Panc1 (cell line): ENCODE measurements around the gene S100A2. TPM values are rescaled to one million over a fixed set of nuclear protein-coding genes. Genes with fewer than 3 reads are reported as not detected.

Experiments used
- ATAC-seq: fragments of 200-7000 bp; cut with Tn5 transposase; 2 replicates; pipeline ENCODE4 v1.9.1; 2020; ENCODE audit warnings: mild to moderate bottlenecking, moderate library complexity
- BruUV-seq: library from RNA; stranded (reverse); fragments of 400-500 nt; replicated peaks from 2 replicates; lab custom pipeline; 2021; lab: Mats Ljungman, UMichigan
- CTCF ChIA-PET: fragments of 300-600 bp; sonication (Branson Sonifier 250); formaldehyde crosslinking; loops from one replicate; lab custom pipeline; 2022; ENCODE audit warnings: antibody characterized with exemption; lab: Charles Lee
- POLR2A ChIA-PET: fragments of 300-600 bp; sonication (Branson Sonifier 250); formaldehyde crosslinking; loops from one replicate; lab custom pipeline; 2022; ENCODE audit warnings: antibody characterized with exemption; lab: Charles Lee
- DNase-seq: peaks from one replicate; pipeline ENCODE4 v3.0.0-alpha.2; 2010; ENCODE audit warnings: low read depth, low spot score
- H3K27ac ChIP-seq: 2 replicates; pipeline ENCODE4 v1.5.1; 2011; ENCODE audit warnings: mild to moderate bottlenecking, low read length, inconsistent platforms
- H3K27me3 ChIP-seq: fragments of 200-500 bp; sonication (Bioruptor generic); 2 replicates; pipeline ENCODE4 v1.6.0; 2014; ENCODE audit warnings: low read length, inconsistent platforms; ENCODE audit not compliant: control insufficient read depth, insufficient read depth
- H3K36me3 ChIP-seq: fragments of 200-500 bp; sonication (Bioruptor generic); 2 replicates; pipeline ENCODE4 v1.5.1; 2014; ENCODE audit warnings: inconsistent platforms, mild to moderate bottlenecking, low read length, moderate library complexity; ENCODE audit not compliant: control insufficient read depth, insufficient read depth
- H3K4me1 ChIP-seq: 2 replicates; pipeline ENCODE4 v1.5.1; 2011; ENCODE audit warnings: inconsistent platforms, mild to moderate bottlenecking, low read length, moderate library complexity; ENCODE audit not compliant: control insufficient read depth, insufficient read depth
- H3K4me3 ChIP-seq, 2 experiments: 2 replicates each; pipeline ENCODE4 v1.5.1; 2011 to 2012; ENCODE audit warnings: low read depth in 2 of 2, low read length in 2 of 2, mild to moderate bottlenecking in 2 of 2, inconsistent platforms in 1 of 2, moderate library complexity in 1 of 2
- H3K9me3 ChIP-seq: fragments of 200-500 bp; sonication (Bioruptor generic); 2 replicates; pipeline ENCODE4 v1.5.1; 2014; ENCODE audit warnings: low read depth, mild to moderate bottlenecking, inconsistent platforms, low read length, moderate library complexity; ENCODE audit not compliant: control insufficient read depth, insufficient read depth
- CTCF ChIP-seq: fragments of 450-650 bp; IDR thresholded peaks from 2 replicates; pipeline ENCODE4 v1.5.1; 2017; ENCODE audit warnings: mild to moderate bottlenecking
- POLR2AphosphoS5 ChIP-seq: IDR thresholded peaks from 2 replicates; pipeline ENCODE4 v1.6.1; 2012; ENCODE audit warnings: mild to moderate bottlenecking, low read depth, low read length, moderate library complexity
- REST ChIP-seq, 2 experiments: IDR thresholded peaks; 2 replicates each; pipeline ENCODE4 v1.6.1; 2011 to 2012; ENCODE audit warnings: low read depth in 2 of 2, control low read depth in 1 of 2, low read length in 1 of 2, mild to moderate bottlenecking in 1 of 2, moderate library complexity in 1 of 2; ENCODE audit not compliant: insufficient read depth in 1 of 2
- SIN3A ChIP-seq: IDR thresholded peaks from 2 replicates; pipeline ENCODE4 v1.6.1; 2012; ENCODE audit warnings: low read depth, mild to moderate bottlenecking, low read length, moderate library complexity, borderline replicate concordance; ENCODE audit not compliant: insufficient read depth
- TCF7L2 ChIP-seq: IDR thresholded peaks from 2 replicates; pipeline ENCODE4 v1.6.1; 2011; ENCODE audit warnings: mild to moderate bottlenecking, low read depth, low read length, inconsistent platforms
- in situ Hi-C: cut with HindIII; loops from 2 replicates; pipeline ENCODE4 v1.10.0; 2016; ENCODE audit warnings: low sequenced_read_pairs, low pct_unique_long_range_greater_than_20kb
- intact Hi-C: fragments of 100-400 bp; cut with micrococcal nuclease; formaldehyde crosslinking; loops from one replicate; pipeline ENCODE4 v1.10.0; 2022; ENCODE audit not compliant: unreplicated experiment
- total RNA-seq: library from RNA; stranded (reverse); gene quantifications from one replicate; pipeline ENCODE4 v1.2.1, GENCODE V29; 2021; ENCODE audit not compliant: unreplicated experiment

Gene S100A2
- total RNA-seq, 1 experiment from 2014 or later = 6.2 TPM

GRCh38 chr1:153578936-153579335 lies 13.3 kb upstream of the S100A2 start:
- no peaks in the 10 kb centered on the region; the same call in 1 of the 2 replicates for H3K4me1 ChIP-seq

GRCh38 chr1:153578490-153578889 lies 12.8 kb upstream of the S100A2 start:
- Histone ChIP-seq H3K9me3 (no peaks in the 10 kb centered on the region), H3K4me1 (no peaks in the 10 kb centered on the region; the same call in 1 of the 2 replicates), H3K4me3 (no peak overlapping the region), H3K27ac (no peak overlapping the region), H3K36me3 (no peaks in the 10 kb centered on the region), H3K27me3 (no peaks in the 10 kb centered on the region)
- in situ Hi-C loops (no loop called here), intact Hi-C loops (loop anchor here (10.0 kb wide), 1 partner anchor 76 kb away; the partner anchor contains the start of gene SNAPIN)
- DNase-seq (no peak), ATAC-seq (peak; percentile 38; the same call in 1 of the 2 replicates)
- POLR2A ChIA-PET = no interaction called here
- BruUV-seq = no TSS peak
- no peak for TF ChIP-seq TCF7L2
- TF ChIP-seq SIN3A = no peak
- TF ChIP-seq REST (IDR thresholded peaks at IDR 0.05; ENCODE audit: insufficient read depth in 1 of 2, low read depth in 2 of 2, low read length in 1 of 2) = no peak
- no peak for TF ChIP-seq POLR2AphosphoS5
- TF ChIP-seq CTCF = no peak
- CTCF ChIA-PET = no interaction called here

More at GRCh38 chr1:153578936-153579335, 13.3 kb upstream of the S100A2 start:
- Histone ChIP-seq H3K27me3 (no peaks in the 10 kb centered on the region), H3K9me3 (no peaks in the 10 kb centered on the region), H3K36me3 (no peaks in the 10 kb centered on the region), H3K4me3 (no peak overlapping the region), H3K27ac (no peak overlapping the region)
- ChIA-PET CTCF (no interaction called here), POLR2A (no interaction called here)
- BruUV-seq = no TSS peak
- DNase-seq = no peak
- in situ Hi-C loops (no loop called here), intact Hi-C loops (loop anchor here (10.0 kb wide), 1 partner anchor 76 kb away; the partner anchor contains the start of gene SNAPIN)
- ATAC-seq = no peak
- TF ChIP-seq SIN3A = no peak
- TF ChIP-seq CTCF = no peak
- TF ChIP-seq TCF7L2 = no peak
- TF ChIP-seq REST (IDR thresholded peaks at IDR 0.05; ENCODE audit: insufficient read depth in 1 of 2, low read depth in 2 of 2, low read length in 1 of 2) = no peak
